ENCODE data around the gene ZFR2. TPM values are rescaled to one million over a fixed set of nuclear protein-coding genes. Genes with fewer than 3 reads are reported as not detected.

ZFR2 gene
- polyA plus RNA-seq, 1 of the 3 experiments (the other 2 are of a cell fraction): 0.44 TPM

DNA sequence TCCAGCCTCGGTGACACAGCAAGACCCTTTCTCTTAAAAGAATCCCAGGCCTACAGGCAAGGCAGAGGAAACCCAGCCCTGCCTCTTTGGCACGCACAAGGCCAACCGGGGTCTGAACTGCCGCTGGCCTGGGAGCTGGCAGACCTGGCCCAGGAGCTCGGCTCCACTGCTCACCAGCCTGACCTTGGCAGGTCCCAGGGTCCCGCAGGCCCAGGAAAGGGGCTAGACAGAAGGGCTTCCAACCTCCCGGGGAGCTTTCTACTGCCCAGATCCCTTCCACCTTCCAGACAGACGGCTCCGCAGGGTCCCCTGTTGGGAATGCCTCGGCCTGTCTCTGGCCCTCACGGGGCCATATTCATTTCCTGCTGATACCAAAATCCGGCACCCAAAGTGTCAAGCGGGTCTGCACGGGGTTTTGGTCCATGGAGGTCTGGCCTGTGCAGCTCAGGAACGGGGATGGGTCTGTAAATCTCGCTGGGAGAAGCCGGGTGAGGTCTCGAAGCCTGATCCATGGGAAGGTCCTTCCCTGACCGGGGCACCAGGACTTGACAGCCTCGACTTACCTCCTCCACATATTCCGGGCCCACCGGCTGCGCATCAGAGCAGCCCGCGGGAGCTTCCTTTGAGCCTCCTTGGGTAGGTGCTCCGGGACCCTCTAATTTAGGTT, 46.0 kb downstream of the ZFR2 start:
- H3K27me3 ChIP-seq (ENCODE audit: insufficient read depth): peaks cover 6% of the 10 kb centered on the region; the same call in 1 of the 2 replicates
- H3K9ac ChIP-seq: no peak overlapping the region
- CTCF ChIA-PET: interaction anchor here (0.6 to 2.7 kb wide), 26 partner anchors 8 to 157 kb away, joined by 3 to 26 read pairs (median 6); partner anchors contain the start of gene TJP3
- H2AFZ ChIP-seq (ENCODE audit: low read depth): no peak overlapping the region
- DNase-seq: peak; percentile 22
- H3K79me2 ChIP-seq (ENCODE audit: insufficient read depth): no peaks in the 10 kb centered on the region
- TF ChIP-seq RFX5 (IDR thresholded peaks at IDR 0.05; ENCODE audit: low read length): no peak
- TF ChIP-seq ELF1 (IDR thresholded peaks at IDR 0.05): no peak
- no peak for TF ChIP-seq NRF1 (IDR thresholded peaks at IDR 0.05; ENCODE audit: low read depth, low read length)
- TF ChIP-seq NFIC (IDR thresholded peaks at IDR 0.05; ENCODE audit: borderline replicate concordance): no peak
- no peak for TF ChIP-seq GABPA (IDR thresholded peaks at IDR 0.05; ENCODE audit: low read depth)
- no peak for TF ChIP-seq FOXJ3 (CRISPR knock-in tag; IDR thresholded peaks at IDR 0.05)
- TF ChIP-seq, protein P1, sequence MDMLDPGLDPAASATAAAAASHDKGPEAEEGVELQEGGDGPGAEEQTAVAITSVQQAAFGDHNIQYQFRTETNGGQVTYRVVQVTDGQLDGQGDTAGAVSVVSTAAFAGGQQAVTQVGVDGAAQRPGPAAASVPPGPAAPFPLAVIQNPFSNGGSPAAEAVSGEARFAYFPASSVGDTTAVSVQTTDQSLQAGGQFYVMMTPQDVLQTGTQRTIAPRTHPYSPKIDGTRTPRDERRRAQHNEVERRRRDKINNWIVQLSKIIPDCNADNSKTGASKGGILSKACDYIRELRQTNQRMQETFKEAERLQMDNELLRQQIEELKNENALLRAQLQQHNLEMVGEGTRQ (IDR thresholded peaks at IDR 0.05; ENCODE audit: borderline replicate concordance, low read depth, low read length): no peak
- TF ChIP-seq GATA2 (CRISPR knock-in tag; IDR thresholded peaks at IDR 0.05): no peak
- no peak for TF ChIP-seq YY1 (IDR thresholded peaks at IDR 0.05; ENCODE audit: low read depth)
- no peak for TF ChIP-seq SMC3 (IDR thresholded peaks at IDR 0.05; ENCODE audit: low read depth, low read length)
- H3K4me1 ChIP-seq (ENCODE audit: control insufficient read depth in 1 of 2, insufficient read depth in 2 of 2, low read depth in 1 of 2, low read length in 1 of 2): no peaks in the 10 kb centered on the region; a peak in 1 of 4 replicates
- no peaks in the 10 kb centered on the region for H3K9me2 ChIP-seq
- POLR2A ChIA-PET: interaction anchor here (1.2 kb wide), 1 partner anchor 10 kb away, joined by 3 read pairs; no protein-coding TSS in a partner anchor
- no peaks in the 10 kb centered on the region for H3K36me3 ChIP-seq (replicated peaks in 1 of 2; ENCODE audit: control insufficient read depth in 1 of 2, insufficient read depth in 2 of 2, low read length in 1 of 2)
- no peaks in the 10 kb centered on the region for H3F3A ChIP-seq (replicated peaks; ENCODE audit: insufficient read depth)
- no peaks in the 10 kb centered on the region for H4K20me1 ChIP-seq (ENCODE audit: insufficient read depth)
- H3K9me3 ChIP-seq: no peaks in the 10 kb centered on the region
- no peak overlapping the region for H3K4me2 ChIP-seq
- 71% methylated on average over 12 of the region's 26 CpGs for WGBS (ENCODE audit: low lambda C conversion rate)
- H3K4me3 ChIP-seq (ENCODE audit: low read depth in 2 of 2, low read length in 1 of 2): no peak overlapping the region
- no peak overlapping the region for H3K27ac ChIP-seq (ENCODE audit: low read depth in 2 of 2, low read length in 1 of 2)

- POLR2A ChIA-PET: no interaction called here
- peak; percentile 94 for DNase-seq
These were observed 46.9 kb downstream of the ZFR2 start for GRCh38 chr19:3821857-3822364.

More at GRCh38 chr19:3821857-3822364, 46.9 kb downstream of the ZFR2 start:
- Histone ChIP-seq H3K36me3 (replicated peaks in 1 of 2; ENCODE audit: control insufficient read depth in 1 of 2, insufficient read depth in 2 of 2, low read length in 1 of 2) (no peaks in the 10 kb centered on the region), H3F3A (replicated peaks; ENCODE audit: insufficient read depth) (no peaks in the 10 kb centered on the region), H3K4me1 (ENCODE audit: control insufficient read depth in 1 of 2, insufficient read depth in 2 of 2, low read depth in 1 of 2, low read length in 1 of 2) (no peaks in the 10 kb centered on the region; a peak in 1 of 4 replicates), H3K27me3 (ENCODE audit: insufficient read depth) (peaks cover 5% of the 10 kb centered on the region; the same call in 1 of the 2 replicates), H3K4me3 (ENCODE audit: low read depth in 2 of 2, low read length in 1 of 2) (peak overlapping the region in 1 of 2 experiments; percentile 48; a peak in 1 of 4 replicates), H2AFZ (ENCODE audit: low read depth) (no peak overlapping the region), H3K79me2 (ENCODE audit: insufficient read depth) (no peaks in the 10 kb centered on the region), H3K9ac (no peak overlapping the region), H4K20me1 (ENCODE audit: insufficient read depth) (no peaks in the 10 kb centered on the region), H3K9me3 (no peaks in the 10 kb centered on the region), H3K4me2 (no peak overlapping the region), H3K9me2 (no peaks in the 10 kb centered on the region), H3K27ac (ENCODE audit: low read depth in 2 of 2, low read length in 1 of 2) (no peak overlapping the region)
- TF ChIP-seq CTCF (IDR thresholded peaks at IDR 0.05) (peak; percentile 91), RXRA (IDR thresholded peaks at IDR 0.05; ENCODE audit: borderline replicate concordance, low read depth) (no peak), SMC3 (IDR thresholded peaks at IDR 0.05; ENCODE audit: low read depth, low read length) (peak; percentile 53), GABPA (IDR thresholded peaks at IDR 0.05; ENCODE audit: low read depth) (no peak), TCF12 (IDR thresholded peaks at IDR 0.05) (no peak), RAD21 (IDR thresholded peaks at IDR 0.05; ENCODE audit: low read length) (peak; percentile 62)
- TF ChIP-seq, protein P2, sequence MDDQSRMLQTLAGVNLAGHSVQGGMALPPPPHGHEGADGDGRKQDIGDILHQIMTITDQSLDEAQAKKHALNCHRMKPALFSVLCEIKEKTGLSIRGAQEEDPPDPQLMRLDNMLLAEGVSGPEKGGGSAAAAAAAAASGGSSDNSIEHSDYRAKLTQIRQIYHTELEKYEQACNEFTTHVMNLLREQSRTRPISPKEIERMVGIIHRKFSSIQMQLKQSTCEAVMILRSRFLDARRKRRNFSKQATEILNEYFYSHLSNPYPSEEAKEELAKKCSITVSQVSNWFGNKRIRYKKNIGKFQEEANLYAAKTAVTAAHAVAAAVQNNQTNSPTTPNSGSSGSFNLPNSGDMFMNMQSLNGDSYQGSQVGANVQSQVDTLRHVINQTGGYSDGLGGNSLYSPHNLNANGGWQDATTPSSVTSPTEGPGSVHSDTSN (IDR thresholded peaks at IDR 0.05): no peak
- TF ChIP-seq, protein P3, sequence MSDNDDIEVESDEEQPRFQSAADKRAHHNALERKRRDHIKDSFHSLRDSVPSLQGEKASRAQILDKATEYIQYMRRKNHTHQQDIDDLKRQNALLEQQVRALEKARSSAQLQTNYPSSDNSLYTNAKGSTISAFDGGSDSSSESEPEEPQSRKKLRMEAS (IDR thresholded peaks at IDR 0.05; ENCODE audit: low read depth): 0 out of 2 replicates have a peak, but pooled peaks have one; percentile 24
- CTCF ChIA-PET: interaction anchor here (0.6 to 2.7 kb wide), 38 partner anchors 9 to 1417 kb away, joined by 3 to 26 read pairs (median 4); partner anchors contain the start of genes MRPL54 and TJP3
- WGBS (ENCODE audit: low lambda C conversion rate): 62% methylated on average over 21 of the region's 43 CpGs
